Measurements from ENCODE around the gene CTNNB1.

DNA sequence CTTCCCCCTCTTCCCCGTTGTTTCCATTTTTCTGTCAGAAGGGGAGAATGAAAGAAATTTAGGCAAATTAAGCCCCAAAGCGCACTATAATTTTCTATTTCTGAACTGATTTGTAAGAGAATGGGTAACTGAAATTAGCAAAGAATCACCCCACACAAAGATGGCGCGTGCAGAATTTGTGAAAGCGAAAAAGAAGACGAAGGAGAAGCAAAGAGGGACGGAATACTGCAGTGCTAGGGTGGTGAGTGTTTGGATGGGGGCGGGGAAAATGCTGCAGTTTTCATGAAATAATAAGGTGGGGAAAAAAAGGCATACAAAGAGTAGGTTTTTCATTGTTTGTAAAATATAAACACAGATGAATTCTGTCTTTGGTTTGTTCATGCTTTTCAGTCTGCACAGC lies 4.6 kb upstream of the CTNNB1 start:
- TF ChIP-seq, protein P1, sequence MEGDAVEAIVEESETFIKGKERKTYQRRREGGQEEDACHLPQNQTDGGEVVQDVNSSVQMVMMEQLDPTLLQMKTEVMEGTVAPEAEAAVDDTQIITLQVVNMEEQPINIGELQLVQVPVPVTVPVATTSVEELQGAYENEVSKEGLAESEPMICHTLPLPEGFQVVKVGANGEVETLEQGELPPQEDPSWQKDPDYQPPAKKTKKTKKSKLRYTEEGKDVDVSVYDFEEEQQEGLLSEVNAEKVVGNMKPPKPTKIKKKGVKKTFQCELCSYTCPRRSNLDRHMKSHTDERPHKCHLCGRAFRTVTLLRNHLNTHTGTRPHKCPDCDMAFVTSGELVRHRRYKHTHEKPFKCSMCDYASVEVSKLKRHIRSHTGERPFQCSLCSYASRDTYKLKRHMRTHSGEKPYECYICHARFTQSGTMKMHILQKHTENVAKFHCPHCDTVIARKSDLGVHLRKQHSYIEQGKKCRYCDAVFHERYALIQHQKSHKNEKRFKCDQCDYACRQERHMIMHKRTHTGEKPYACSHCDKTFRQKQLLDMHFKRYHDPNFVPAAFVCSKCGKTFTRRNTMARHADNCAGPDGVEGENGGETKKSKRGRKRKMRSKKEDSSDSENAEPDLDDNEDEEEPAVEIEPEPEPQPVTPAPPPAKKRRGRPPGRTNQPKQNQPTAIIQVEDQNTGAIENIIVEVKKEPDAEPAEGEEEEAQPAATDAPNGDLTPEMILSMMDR (IDR thresholded peaks at IDR 0.05), result no peak
- no peak for TF ChIP-seq POLR2A (IDR thresholded peaks at IDR 0.05)

Data from adrenal gland (tissue), 5 donors.